Measurements from ENCODE around the gene NKX2-3.
A peak's percentile ranks its signal among the peaks of the same experiment; 100 is the strongest.

Gene NKX2-3

GRCh38 chr10:99532687-99533495, at the start of gene NKX2-3:
Gene NKX2-3 (plus strand): TSS chr10:99532942. CDS start chr10:99533132, 190 bp downstream.
- peak; percentile 43 for DNase-seq

GRCh38 chr10:99484626-99485581, 47.8 kb upstream of the NKX2-3 start:
- DNase-seq, result no peak

GRCh38 chr10:99487125-99487807, 45.5 kb upstream of the NKX2-3 start:
- DNase-seq, result no peak

- no peak for DNase-seq
These were observed 43.5 kb upstream of the NKX2-3 start for GRCh38 chr10:99489271-99489670.

- DNase-seq, result no peak
These were observed 35.3 kb upstream of the NKX2-3 start for GRCh38 chr10:99497343-99498025.

- DNase-seq, result no peak
These were observed 26.3 kb upstream of the NKX2-3 start for GRCh38 chr10:99506416-99506815.

- no peak for DNase-seq
These were observed 25.5 kb upstream of the NKX2-3 start for GRCh38 chr10:99507265-99507664.

GRCh38 chr10:99513061-99513460, 19.7 kb upstream of the NKX2-3 start:
- DNase-seq, result no peak

GRCh38 chr10:99519690-99520039, 13.1 kb upstream of the NKX2-3 start:
- DNase-seq, result no peak

GRCh38 chr10:99520040-99520846, 12.5 kb upstream of the NKX2-3 start:
- DNase-seq, result no peak

GRCh38 chr10:99520847-99521764, 11.6 kb upstream of the NKX2-3 start:
- no peak for DNase-seq

- DNase-seq, result no peak
These were observed 10.8 kb upstream of the NKX2-3 start for GRCh38 chr10:99521765-99522469.

GRCh38 chr10:99522470-99523250, 10.1 kb upstream of the NKX2-3 start:
- DNase-seq, result no peak

- DNase-seq, result no peak
These were observed 9.4 kb upstream of the NKX2-3 start for GRCh38 chr10:99523251-99523773.

GRCh38 chr10:99524050-99524666, 8.6 kb upstream of the NKX2-3 start:
- no peak for DNase-seq

GRCh38 chr10:99524736-99525380, 7.9 kb upstream of the NKX2-3 start:
- DNase-seq, result no peak

GRCh38 chr10:99525897-99526296, 6.8 kb upstream of the NKX2-3 start:
- DNase-seq, result no peak

Measured in stimulated activated CD4-positive, alpha-beta T cell treated with anti-CD3 and anti-CD28 coated beads, Interleukin-4, amount 100 ng/mL, for 24 hours (primary cell).